Activated CD8-positive, alpha-beta T cell treated with anti-CD3 and anti-CD28 coated beads for 36 hours (primary cell): ENCODE measurements around the gene NAGA. TPM values are rescaled to one million over a fixed set of nuclear protein-coding genes. Genes with fewer than 3 reads are reported as not detected.

Experiments used
- ATAC-seq: fragments of 200-7000 bp; cut with Tn5 transposase; one replicate; pipeline ENCODE4 v1.10.0; 2021; ENCODE audit warnings: mild to moderate bottlenecking, moderate library complexity
- CTCF ChIA-PET: fragments of 350-600 bp; sonication (Branson Sonifier 250); formaldehyde crosslinking; loops from one replicate; lab custom pipeline; 2021; ENCODE audit warnings: antibody characterized with exemption; lab: Charles Lee
- POLR2A ChIA-PET: fragments of 350-600 bp; sonication (Branson Sonifier 250); formaldehyde crosslinking; loops from one replicate; lab custom pipeline; 2021; ENCODE audit warnings: antibody characterized with exemption; lab: Charles Lee
- DNase-seq: peaks from one replicate; pipeline ENCODE4 v3.0.0-alpha.2; 2020
- H3K27ac Mint-ChIP-seq: one replicate; pipeline ENCODE4 v1.8.0; 2021; ENCODE audit warnings: mild to moderate bottlenecking, mixed read lengths
- H3K27me3 Mint-ChIP-seq: one replicate; pipeline ENCODE4 v1.8.0; 2021; ENCODE audit warnings: mixed read lengths
- H3K36me3 Mint-ChIP-seq: one replicate; pipeline ENCODE4 v1.8.0; 2021; ENCODE audit warnings: low read depth, mixed read lengths
- H3K4me1 Mint-ChIP-seq: one replicate; pipeline ENCODE4 v1.8.0; 2021; ENCODE audit warnings: low read depth, mixed read lengths
- H3K4me3 Mint-ChIP-seq: one replicate; pipeline ENCODE4 v1.8.0; 2021; ENCODE audit warnings: mild to moderate bottlenecking, moderate library complexity, mixed read lengths
- H3K9me3 Mint-ChIP-seq: one replicate; pipeline ENCODE4 v1.8.0; 2021; ENCODE audit warnings: mixed read lengths
- intact Hi-C: fragments of 100-400 bp; cut with micrococcal nuclease; formaldehyde crosslinking; loops from one replicate; pipeline ENCODE4 v1.10.0; 2022
- total RNA-seq, 2 experiments: library from RNA; stranded (reverse); gene quantifications; one replicate each; pipeline ENCODE4 v1.2.3, GENCODE V29; 2021
- TF ChIP-seq, protein P1 (sequence below): fragments of 200-600 bp; IDR thresholded peaks from one replicate; pipeline ENCODE4 v1.8.0; 2022; ENCODE audit warnings: antibody characterized with exemption, mild to moderate bottlenecking

Gene NAGA
- total RNA-seq, 2 experiments from 2014 or later, result 9.3 to 9.4 TPM

DNA sequence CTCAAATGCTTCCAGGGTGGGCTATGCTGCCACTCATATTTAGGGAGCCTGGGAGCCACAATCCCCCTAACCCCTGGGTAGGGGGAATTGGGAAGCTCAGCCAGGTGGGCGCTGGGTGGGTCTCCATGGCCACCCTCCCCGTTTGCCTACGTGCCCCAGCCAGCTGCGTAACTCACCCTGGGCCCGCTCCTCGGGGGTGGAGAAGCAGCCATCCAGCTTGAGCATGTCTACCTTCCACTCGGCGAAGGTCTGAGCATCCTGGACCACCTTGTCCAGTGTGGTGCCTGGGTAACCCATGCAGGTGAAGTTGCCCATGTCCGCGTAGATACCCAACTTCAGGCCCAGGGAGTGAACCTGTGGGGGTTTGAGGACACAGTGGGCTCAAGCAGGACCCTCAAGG lies 3.7 kb downstream of the NAGA start:
- ChIA-PET POLR2A (no interaction called here), CTCF (no interaction called here)
- Mint-ChIP-seq H3K4me1 (peaks cover 19% of the 10 kb centered on the region), H3K36me3 (peaks cover 15% of the 10 kb centered on the region), H3K9me3 (no peaks in the 10 kb centered on the region), H3K27ac (no peak overlapping the region), H3K27me3 (no peaks in the 10 kb centered on the region), H3K4me3 (no peak overlapping the region)
- DNase-seq (no peak), ATAC-seq (no peak)
- intact Hi-C loops, result no loop called here
- TF ChIP-seq, protein P1, sequence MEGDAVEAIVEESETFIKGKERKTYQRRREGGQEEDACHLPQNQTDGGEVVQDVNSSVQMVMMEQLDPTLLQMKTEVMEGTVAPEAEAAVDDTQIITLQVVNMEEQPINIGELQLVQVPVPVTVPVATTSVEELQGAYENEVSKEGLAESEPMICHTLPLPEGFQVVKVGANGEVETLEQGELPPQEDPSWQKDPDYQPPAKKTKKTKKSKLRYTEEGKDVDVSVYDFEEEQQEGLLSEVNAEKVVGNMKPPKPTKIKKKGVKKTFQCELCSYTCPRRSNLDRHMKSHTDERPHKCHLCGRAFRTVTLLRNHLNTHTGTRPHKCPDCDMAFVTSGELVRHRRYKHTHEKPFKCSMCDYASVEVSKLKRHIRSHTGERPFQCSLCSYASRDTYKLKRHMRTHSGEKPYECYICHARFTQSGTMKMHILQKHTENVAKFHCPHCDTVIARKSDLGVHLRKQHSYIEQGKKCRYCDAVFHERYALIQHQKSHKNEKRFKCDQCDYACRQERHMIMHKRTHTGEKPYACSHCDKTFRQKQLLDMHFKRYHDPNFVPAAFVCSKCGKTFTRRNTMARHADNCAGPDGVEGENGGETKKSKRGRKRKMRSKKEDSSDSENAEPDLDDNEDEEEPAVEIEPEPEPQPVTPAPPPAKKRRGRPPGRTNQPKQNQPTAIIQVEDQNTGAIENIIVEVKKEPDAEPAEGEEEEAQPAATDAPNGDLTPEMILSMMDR, result no peak

DNA sequence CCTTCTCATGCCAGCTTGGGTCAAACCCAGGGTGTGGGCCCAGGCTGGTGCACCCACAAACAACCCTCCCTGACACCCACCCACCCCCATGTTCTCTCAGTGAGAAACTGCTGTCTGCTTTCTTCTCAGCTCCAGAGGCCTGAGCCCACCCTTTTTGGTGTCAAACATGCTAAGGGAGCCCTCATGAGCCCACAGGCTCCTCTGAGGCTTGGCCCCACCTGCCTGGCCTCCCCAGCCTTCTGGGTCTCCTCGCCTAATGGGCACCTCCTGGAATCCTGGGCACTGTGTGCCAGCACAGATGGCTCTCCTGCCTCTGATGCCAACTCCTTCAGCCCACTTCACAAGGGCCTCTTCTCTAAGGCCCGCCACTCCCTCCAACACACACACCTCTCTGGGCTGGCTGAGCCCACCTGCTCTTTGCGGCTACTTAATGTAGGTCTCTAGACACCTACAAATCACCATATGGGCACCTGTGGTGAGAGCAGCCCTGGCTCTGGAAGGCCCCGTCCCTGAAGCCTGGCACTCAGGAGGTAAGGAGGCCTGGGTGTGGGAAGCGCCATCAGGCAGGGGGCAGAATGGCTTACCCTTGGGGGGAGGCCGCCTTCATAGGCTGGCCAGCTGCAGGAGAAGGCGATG lies 4.4 kb downstream of the NAGA start:
- TF ChIP-seq, protein P1, result no peak
- Mint-ChIP-seq H3K4me1 (peaks cover 12% of the 10 kb centered on the region), H3K27me3 (no peaks in the 10 kb centered on the region), H3K9me3 (no peaks in the 10 kb centered on the region), H3K36me3 (peaks cover 15% of the 10 kb centered on the region), H3K4me3 (no peak overlapping the region), H3K27ac (no peak overlapping the region)
- no peak for ATAC-seq
- ChIA-PET CTCF (no interaction called here), POLR2A (interaction anchor here (1.3 kb wide), 1 partner anchor 13 kb away, joined by 3 read pairs; the partner anchor contains the start of gene SMDT1)
- intact Hi-C loops, result no loop called here
- DNase-seq, result no peak

GRCh38 chr22:42065438-42066125 lies 5.0 kb downstream of the NAGA start:
- no peak for ATAC-seq
- H3K36me3 Mint-ChIP-seq, result peaks cover 18% of the 10 kb centered on the region
- H3K4me3 Mint-ChIP-seq, result no peak overlapping the region
- no peaks in the 10 kb centered on the region for H3K9me3 Mint-ChIP-seq
- no peak for DNase-seq
- no peak overlapping the region for H3K27ac Mint-ChIP-seq
- peaks cover 7% of the 10 kb centered on the region for H3K4me1 Mint-ChIP-seq
- CTCF ChIA-PET, result no interaction called here
- H3K27me3 Mint-ChIP-seq, result no peaks in the 10 kb centered on the region
- POLR2A ChIA-PET, result interaction anchor here (1.1 to 1.3 kb wide), 2 partner anchors 10 to 14 kb away, joined by 3 read pairs; partner anchors contain the start of gene SMDT1
- TF ChIP-seq, protein P1, result no peak
- intact Hi-C loops, result no loop called here

GRCh38 chr22:42064629-42065028 lies 6.0 kb downstream of the NAGA start:
- H3K9me3 Mint-ChIP-seq, result no peaks in the 10 kb centered on the region
- peaks cover 24% of the 10 kb centered on the region for H3K36me3 Mint-ChIP-seq
- H3K27me3 Mint-ChIP-seq, result no peaks in the 10 kb centered on the region
- DNase-seq (no peak), ATAC-seq (no peak)
- H3K4me3 Mint-ChIP-seq, result no peak overlapping the region
- H3K4me1 Mint-ChIP-seq, result peaks cover under 1% of the 10 kb centered on the region
- ChIA-PET CTCF (no interaction called here), POLR2A (interaction anchor here (0.9 to 1.3 kb wide), 3 partner anchors 11 to 14 kb away, joined by 3 read pairs; partner anchors contain the start of gene SMDT1)
- intact Hi-C loops, result no loop called here
- TF ChIP-seq, protein P1, result no peak
- no peak overlapping the region for H3K27ac Mint-ChIP-seq
